ENCODE measurements around the gene GLYR1.

GLYR1 gene

DNA sequence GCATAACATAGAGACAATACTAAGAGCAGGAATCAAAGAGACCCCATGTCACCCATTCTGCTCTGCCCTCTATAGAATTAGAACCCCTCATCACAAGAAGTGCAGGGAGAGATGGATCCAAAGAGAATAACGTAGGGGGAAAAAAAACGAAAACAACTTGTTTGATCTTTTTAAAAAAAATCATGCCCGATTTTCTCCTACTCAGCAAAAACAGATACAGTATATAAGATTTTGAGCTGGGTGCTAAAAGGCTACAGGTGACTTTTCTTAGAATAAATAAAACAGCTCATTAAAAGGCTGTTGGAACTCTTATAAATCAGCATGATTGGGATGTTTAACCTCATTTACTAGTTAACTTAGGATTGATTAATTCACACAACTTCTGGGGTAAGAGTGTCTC is 17.6 kb upstream of the GLYR1 start:
- peaks cover 64% of the 10 kb centered on the region for H3K36me3 ChIP-seq
- H3K27me3 ChIP-seq = no peaks in the 10 kb centered on the region
- no peaks in the 10 kb centered on the region for H3K9me3 ChIP-seq
- peak overlapping the region; percentile 49 to 50 for H3K4me3 ChIP-seq (ENCODE audit: low read depth in 1 of 2, low read length in 1 of 2)
- TF ChIP-seq, protein P1, sequence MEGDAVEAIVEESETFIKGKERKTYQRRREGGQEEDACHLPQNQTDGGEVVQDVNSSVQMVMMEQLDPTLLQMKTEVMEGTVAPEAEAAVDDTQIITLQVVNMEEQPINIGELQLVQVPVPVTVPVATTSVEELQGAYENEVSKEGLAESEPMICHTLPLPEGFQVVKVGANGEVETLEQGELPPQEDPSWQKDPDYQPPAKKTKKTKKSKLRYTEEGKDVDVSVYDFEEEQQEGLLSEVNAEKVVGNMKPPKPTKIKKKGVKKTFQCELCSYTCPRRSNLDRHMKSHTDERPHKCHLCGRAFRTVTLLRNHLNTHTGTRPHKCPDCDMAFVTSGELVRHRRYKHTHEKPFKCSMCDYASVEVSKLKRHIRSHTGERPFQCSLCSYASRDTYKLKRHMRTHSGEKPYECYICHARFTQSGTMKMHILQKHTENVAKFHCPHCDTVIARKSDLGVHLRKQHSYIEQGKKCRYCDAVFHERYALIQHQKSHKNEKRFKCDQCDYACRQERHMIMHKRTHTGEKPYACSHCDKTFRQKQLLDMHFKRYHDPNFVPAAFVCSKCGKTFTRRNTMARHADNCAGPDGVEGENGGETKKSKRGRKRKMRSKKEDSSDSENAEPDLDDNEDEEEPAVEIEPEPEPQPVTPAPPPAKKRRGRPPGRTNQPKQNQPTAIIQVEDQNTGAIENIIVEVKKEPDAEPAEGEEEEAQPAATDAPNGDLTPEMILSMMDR (IDR thresholded peaks at IDR 0.05) = no peak
- peaks cover 91% of the 10 kb centered on the region in 2 experiments for H3K4me1 ChIP-seq (ENCODE audit: control insufficient read depth in 1 of 2, insufficient read depth in 1 of 2, low read depth in 1 of 2, low read length in 1 of 2)
- H3K27ac ChIP-seq = peak overlapping the region; percentile 95

DNA sequence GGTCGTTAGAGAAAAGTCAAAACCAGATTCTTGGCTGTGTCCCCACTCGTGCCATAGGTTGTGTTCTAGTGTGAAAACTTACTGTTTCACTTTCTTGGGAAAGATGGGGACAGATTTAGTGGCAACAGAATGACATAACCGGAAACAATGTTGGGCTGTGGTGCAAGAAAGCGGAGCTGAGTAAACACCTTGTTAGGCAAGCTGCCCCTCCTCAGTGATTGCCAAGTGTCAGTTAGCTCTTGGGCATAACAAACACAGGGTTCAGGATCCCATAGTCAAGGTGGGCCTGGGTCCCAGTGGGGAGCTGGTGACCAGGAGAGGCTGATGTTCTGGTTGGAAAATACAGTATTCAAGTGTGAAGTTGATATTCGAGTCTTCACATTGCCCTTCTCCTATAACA is 15.6 kb upstream of the GLYR1 start:
- H3K27me3 ChIP-seq = no peaks in the 10 kb centered on the region
- H3K4me3 ChIP-seq (ENCODE audit: low read depth in 1 of 2, low read length in 1 of 2) = peak overlapping the region; percentile 49 to 50
- peaks cover 70 to 71% of the 10 kb centered on the region in 2 experiments for H3K4me1 ChIP-seq (ENCODE audit: control insufficient read depth in 1 of 2, insufficient read depth in 1 of 2, low read depth in 1 of 2, low read length in 1 of 2)
- H3K27ac ChIP-seq = peak overlapping the region; percentile 95
- H3K36me3 ChIP-seq = peaks cover 64% of the 10 kb centered on the region
- H3K9me3 ChIP-seq = no peaks in the 10 kb centered on the region
- TF ChIP-seq, protein P1 (IDR thresholded peaks at IDR 0.05) = no peak

GRCh38 chr16:4860727-4861342 is 13.7 kb upstream of the GLYR1 start:
- Histone ChIP-seq H3K4me1 (ENCODE audit: control insufficient read depth in 1 of 2, insufficient read depth in 1 of 2, low read depth in 1 of 2, low read length in 1 of 2) (peaks cover 57 to 59% of the 10 kb centered on the region in 2 experiments), H3K27me3 (no peaks in the 10 kb centered on the region), H3K4me3 (ENCODE audit: low read depth in 1 of 2, low read length in 1 of 2) (no peak overlapping the region), H3K27ac (peak overlapping the region; percentile 95), H3K9me3 (no peaks in the 10 kb centered on the region), H3K36me3 (peaks cover 70% of the 10 kb centered on the region)
- TF ChIP-seq, protein P1 (IDR thresholded peaks at IDR 0.05) = no peak

DNA sequence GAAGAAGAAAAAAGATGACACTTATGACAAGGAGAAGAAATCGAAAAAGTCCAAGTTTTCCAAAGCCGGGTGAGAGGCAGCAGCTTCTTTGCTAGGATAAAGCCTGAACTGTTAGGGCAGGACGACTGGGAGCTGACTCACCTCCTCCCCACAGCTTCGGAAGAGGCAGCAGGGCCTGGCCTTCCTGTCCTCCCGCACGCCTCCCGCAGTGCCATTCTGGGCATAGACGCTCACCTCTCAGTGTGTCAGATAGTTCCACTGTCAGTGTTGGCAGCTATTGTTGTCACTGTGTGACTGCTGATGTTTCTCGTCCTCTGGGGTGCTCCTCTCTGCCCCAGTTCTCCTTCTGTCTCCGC is 12.8 kb upstream of the GLYR1 start:
- Histone ChIP-seq H3K9me3 (no peaks in the 10 kb centered on the region), H3K27me3 (no peaks in the 10 kb centered on the region), H3K36me3 (peaks cover 80% of the 10 kb centered on the region), H3K4me3 (ENCODE audit: low read depth in 1 of 2, low read length in 1 of 2) (no peak overlapping the region), H3K27ac (peak overlapping the region; percentile 95), H3K4me1 (ENCODE audit: control insufficient read depth in 1 of 2, insufficient read depth in 1 of 2, low read depth in 1 of 2, low read length in 1 of 2) (peaks cover 52% of the 10 kb centered on the region in 2 experiments)
- TF ChIP-seq, protein P1 (IDR thresholded peaks at IDR 0.05) = no peak

DNA sequence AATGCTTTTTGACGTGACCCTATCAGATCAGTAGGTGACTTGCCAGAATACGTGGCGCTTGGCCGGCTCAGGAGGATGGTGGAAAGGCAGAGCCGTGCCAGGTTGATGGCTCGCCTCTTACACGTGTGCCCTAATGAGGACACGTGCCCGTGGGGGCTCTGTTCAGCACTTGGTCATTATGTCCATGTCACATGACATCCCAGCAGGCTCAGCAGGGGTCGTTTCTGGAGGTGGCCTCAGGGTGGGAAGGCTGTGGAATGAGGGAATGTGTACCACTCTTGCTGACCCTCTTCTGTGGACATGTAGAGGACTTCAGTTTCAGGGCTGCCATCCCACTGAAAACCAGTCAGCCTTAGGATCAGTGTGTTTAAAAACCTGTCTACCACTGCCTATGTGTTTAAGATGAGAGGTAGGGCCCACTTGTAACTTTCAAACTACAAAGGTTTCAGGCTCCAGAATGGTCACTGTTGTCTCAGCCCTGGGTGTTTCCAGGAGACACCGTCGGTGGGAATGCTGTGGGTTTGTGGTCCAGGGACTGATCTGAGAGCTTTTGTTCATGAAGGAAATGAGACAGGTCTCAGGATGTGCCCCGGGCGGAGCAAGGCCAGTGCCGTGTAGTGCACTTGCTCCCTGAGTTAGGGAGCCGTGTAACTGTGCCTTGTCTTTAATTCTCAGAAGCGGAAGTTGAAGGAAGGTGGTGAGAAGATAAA is 12.3 kb upstream of the GLYR1 start:
- TF ChIP-seq, protein P1 (IDR thresholded peaks at IDR 0.05) = no peak
- H3K27ac ChIP-seq = peak overlapping the region; percentile 95
- peaks cover 85% of the 10 kb centered on the region for H3K36me3 ChIP-seq

More for the DNA sequence above, 12.3 kb upstream of the GLYR1 start:
- H3K9me3 ChIP-seq = no peaks in the 10 kb centered on the region
- no peaks in the 10 kb centered on the region for H3K27me3 ChIP-seq
- H3K4me3 ChIP-seq (ENCODE audit: low read depth in 1 of 2, low read length in 1 of 2) = no peak overlapping the region
- H3K4me1 ChIP-seq (ENCODE audit: control insufficient read depth in 1 of 2, insufficient read depth in 1 of 2, low read depth in 1 of 2, low read length in 1 of 2) = peaks cover 50 to 52% of the 10 kb centered on the region in 2 experiments
